NB4 (cell line): ENCODE results near the gene CADPS2.

Experiments
- DNase-seq: peaks from one replicate; pipeline ENCODE4 v3.0.0; 2010; ENCODE audit warnings: low read depth
- H3K4me3 ChIP-seq: one replicate; pipeline ENCODE4 v1.5.1; 2011; ENCODE audit warnings: mild to moderate bottlenecking, low read depth, low read length, moderate library complexity
- CTCF ChIP-seq: IDR thresholded peaks from one replicate; pipeline ENCODE4 v1.5.1; 2012; ENCODE audit warnings: low read depth, low read length
- MAX ChIP-seq: IDR thresholded peaks from 2 replicates; pipeline ENCODE4 v1.6.1; 2011; ENCODE audit warnings: low read depth, low read length
- MYC ChIP-seq: IDR thresholded peaks from 2 replicates; pipeline ENCODE4 v1.6.1; 2011; ENCODE audit warnings: low read depth, low read length
- POLR2A ChIP-seq: IDR thresholded peaks from 2 replicates; pipeline ENCODE4 v1.6.1; 2011; ENCODE audit warnings: mild to moderate bottlenecking; ENCODE audit not compliant: insufficient read length; ENCODE audit errors: extremely low read depth

Gene CADPS2

DNA sequence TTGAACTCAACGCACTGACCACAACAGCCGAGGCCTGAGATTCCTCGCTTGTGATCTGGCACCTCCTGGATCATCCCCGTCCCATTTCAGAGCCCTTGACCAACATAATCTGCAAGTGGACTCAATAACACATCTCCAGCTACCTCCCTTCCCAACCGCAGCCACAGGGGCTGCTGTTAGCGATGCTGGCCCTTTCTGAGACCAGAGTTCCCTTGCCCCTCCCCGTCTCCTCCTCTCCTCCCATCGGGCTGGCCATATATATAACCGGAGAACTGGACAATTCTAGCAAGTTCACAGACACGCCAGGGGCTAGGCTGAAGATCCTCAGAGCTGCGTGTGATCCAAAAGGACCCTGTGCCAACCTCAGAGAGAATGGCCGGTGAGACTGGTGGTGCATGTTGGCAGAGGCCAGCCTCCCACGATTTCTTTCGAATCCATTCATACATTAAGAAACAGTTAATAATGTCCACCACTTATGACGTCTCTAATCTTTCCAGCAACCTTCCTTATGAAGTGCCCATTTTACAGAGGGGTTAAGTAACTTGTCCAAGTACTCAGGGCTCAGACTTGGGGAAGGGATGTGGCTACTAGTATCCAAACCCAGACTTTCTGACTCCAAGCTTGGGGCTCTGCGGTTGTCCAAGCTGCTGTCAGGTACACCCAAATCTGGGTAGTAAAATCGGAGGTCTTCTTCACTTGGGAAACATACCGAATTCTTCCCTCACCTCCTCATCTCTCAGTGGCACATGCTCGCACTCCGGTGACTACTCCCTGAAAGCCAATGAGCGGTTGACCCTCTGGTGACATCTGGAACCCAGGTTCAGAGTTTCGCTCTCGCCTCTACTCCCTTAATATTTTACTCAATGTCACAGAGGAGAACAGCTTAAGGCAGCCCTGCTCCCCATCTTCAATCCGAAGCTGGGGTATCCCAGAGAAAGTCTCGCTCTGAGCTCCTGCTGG, 570.5 kb downstream of the CADPS2 start:
- no peak for DNase-seq
- TF ChIP-seq POLR2A (no peak), MYC (no peak), CTCF (no peak), MAX (no peak)
- no peak overlapping the region for H3K4me3 ChIP-seq

DNA sequence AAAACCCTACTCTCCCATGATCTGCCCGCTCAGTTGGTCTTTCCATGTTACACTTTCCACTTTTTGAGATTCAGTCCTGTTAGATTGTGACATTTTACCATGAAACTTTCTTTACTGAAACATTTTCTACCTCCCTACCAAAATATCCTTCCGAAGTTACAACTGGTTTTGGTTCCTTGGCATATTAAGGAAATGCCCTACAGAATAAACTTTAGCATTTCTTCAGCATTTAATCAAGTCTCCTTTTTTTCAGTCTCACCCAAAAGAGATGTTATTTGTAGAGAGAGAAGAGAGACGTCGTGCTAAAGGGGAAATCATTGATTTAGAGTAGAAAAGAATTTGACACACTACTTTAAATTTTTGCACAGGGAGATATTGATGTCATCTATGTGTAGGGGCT, 572.0 kb downstream of the CADPS2 start:
- H3K4me3 ChIP-seq, result no peak overlapping the region
- DNase-seq, result no peak
- no peak for TF ChIP-seq POLR2A
- TF ChIP-seq MAX, result no peak
- TF ChIP-seq MYC, result no peak
- TF ChIP-seq CTCF, result no peak

GRCh38 chr7:122312789-122313188, 573.5 kb downstream of the CADPS2 start:
- DNase-seq, result no peak
- TF ChIP-seq POLR2A (no peak), CTCF (no peak), MAX (no peak), MYC (no peak)
- H3K4me3 ChIP-seq, result no peak overlapping the region

GRCh38 chr7:122311734-122312450, 574.4 kb downstream of the CADPS2 start:
- no peak for DNase-seq
- no peak overlapping the region for H3K4me3 ChIP-seq
- TF ChIP-seq MAX (no peak), CTCF (no peak), POLR2A (no peak), MYC (no peak)

- TF ChIP-seq POLR2A (no peak), MYC (no peak), MAX (no peak), CTCF (no peak)
- H3K4me3 ChIP-seq, result no peak overlapping the region
- DNase-seq, result no peak
Measured at GRCh38 chr7:122311050-122311700, 575.1 kb downstream of the CADPS2 start.
